A549 (cell line): ENCODE measurements around the gene MYOZ2.

Experiments
- BHLHE40 ChIP-seq: IDR thresholded peaks from 2 replicates; pipeline ENCODE4 v1.6.1; 2012; ENCODE audit warnings: low read depth, low read length, inconsistent platforms
- CTCF ChIP-seq: fragments of >200 bp; sonication (Bioruptor Twin); formaldehyde crosslinking; IDR thresholded peaks from 3 replicates; pipeline ENCODE4 v1.5.1; 2016
- EP300 ChIP-seq, 2 experiments: fragments of >200 bp; sonication (Bioruptor Twin); formaldehyde crosslinking; IDR thresholded peaks; 2 replicates in 1 of 2; 3 replicates in 1 of 2; pipeline ENCODE4 v1.6.1; 2016 to 2017
- FOSB ChIP-seq: fragments of 250-450 bp; sonication (Bioruptor Pico); IDR thresholded peaks from 2 replicates; pipeline ENCODE4 v1.5.0; 2020; ENCODE audit warnings: mild to moderate bottlenecking, moderate library complexity
- FOSL2 ChIP-seq, 2 experiments: fragments of 450-650 bp in 1 of 2; fragments of >200 bp in 1 of 2; sonication (Bioruptor Twin) in 1 of 2; formaldehyde crosslinking; IDR thresholded peaks; 2 replicates each; pipeline versions ENCODE4 v1.5.0 to v1.6.1; 2016 to 2020; ENCODE audit warnings: mild to moderate bottlenecking in 1 of 2, moderate library complexity in 1 of 2
- HEYL ChIP-seq: fragments of 250-450 bp; sonication (Bioruptor Pico); IDR thresholded peaks from 2 replicates; pipeline ENCODE4 v1.8.0; 2021; ENCODE audit warnings: mild to moderate bottlenecking, moderate library complexity
- KDM1A ChIP-seq: fragments of 200-600 bp; sonication (generic); IDR thresholded peaks from 2 replicates; pipeline ENCODE4 v1.6.1; 2016; ENCODE audit warnings: low read depth, mild to moderate bottlenecking
- MAFK ChIP-seq: fragments of 450-650 bp; IDR thresholded peaks from 2 replicates; pipeline ENCODE4 v1.6.1; 2014; ENCODE audit not compliant: partially characterized antibody
- MAX ChIP-seq: IDR thresholded peaks from 2 replicates; pipeline ENCODE4 v1.6.1; 2012
- POLR2A ChIP-seq: IDR thresholded peaks from 2 replicates; pipeline ENCODE4 v1.6.1; 2012; ENCODE audit warnings: mild to moderate bottlenecking, low read length
- RAD21 ChIP-seq, 2 experiments: fragments of >200 bp in 1 of 2; sonication (Bioruptor Twin) in 1 of 2; formaldehyde crosslinking in 1 of 2; IDR thresholded peaks in 1 of 2; conservative IDR thresholded peaks in 1 of 2; 2 replicates in 1 of 2; 3 replicates in 1 of 2; pipeline ENCODE4 v1.6.1; 2012 to 2018; ENCODE audit warnings: inconsistent platforms in 1 of 2
- RCOR1 ChIP-seq: fragments of 150-350 bp; IDR thresholded peaks from 2 replicates; pipeline ENCODE4 v1.6.1; 2014; ENCODE audit warnings: antibody characterized with exemption, low read length, low read depth
- SREBF2 ChIP-seq: fragments of 450-650 bp; IDR thresholded peaks from 2 replicates; pipeline ENCODE4 v1.6.1; 2014; ENCODE audit warnings: mild to moderate bottlenecking, moderate library complexity

- TF ChIP-seq KDM1A = no peak
- no peak for TF ChIP-seq HEYL (CRISPR knock-in tag)
- TF ChIP-seq CTCF = no peak
- no peak for TF ChIP-seq BHLHE40
- no peak for TF ChIP-seq MAX
- no peak for TF ChIP-seq FOSB (CRISPR knock-in tag)
- TF ChIP-seq FOSL2 (IDR thresholded peaks at IDR 0.05) = no peak
- no peak for TF ChIP-seq FOSL2 (CRISPR knock-in tag; IDR thresholded peaks at IDR 0.05)
- TF ChIP-seq POLR2A = no peak
- no peak for TF ChIP-seq RAD21 (conservative IDR thresholded peaks at IDR 0.05 in 1 of 2, IDR thresholded peaks at IDR 0.05 in 1 of 2)
- no peak for TF ChIP-seq RCOR1
- no peak for TF ChIP-seq SREBF2
- no peak for TF ChIP-seq EP300 (IDR thresholded peaks at IDR 0.05)
- no peak for TF ChIP-seq MAFK
Measured at GRCh38 chr4:119237201-119237600, 101.6 kb downstream of the MYOZ2 start.
